Measurements from ENCODE around the gene TMEM185B.

The TMEM185B gene

GRCh38 chr2:120251880-120252224 is 28.7 kb upstream of the TMEM185B start:
- H3K4me3 ChIP-seq (replicated peaks; ENCODE audit: low read depth, low read length): peak overlapping the region; percentile 83
- TF ChIP-seq CTCF (IDR thresholded peaks at IDR 0.05; ENCODE audit: low read depth, low read length, missing control alignments): no peak
- no peak for DNase-seq (ENCODE audit: extremely low read depth, low read depth)

GRCh38 chr2:120251078-120251477 is 27.9 kb upstream of the TMEM185B start:
- H3K4me3 ChIP-seq (replicated peaks; ENCODE audit: low read depth, low read length): no peak overlapping the region
- TF ChIP-seq CTCF (IDR thresholded peaks at IDR 0.05; ENCODE audit: low read depth, low read length, missing control alignments): no peak
- no peak for DNase-seq (ENCODE audit: extremely low read depth, low read depth)

DNA sequence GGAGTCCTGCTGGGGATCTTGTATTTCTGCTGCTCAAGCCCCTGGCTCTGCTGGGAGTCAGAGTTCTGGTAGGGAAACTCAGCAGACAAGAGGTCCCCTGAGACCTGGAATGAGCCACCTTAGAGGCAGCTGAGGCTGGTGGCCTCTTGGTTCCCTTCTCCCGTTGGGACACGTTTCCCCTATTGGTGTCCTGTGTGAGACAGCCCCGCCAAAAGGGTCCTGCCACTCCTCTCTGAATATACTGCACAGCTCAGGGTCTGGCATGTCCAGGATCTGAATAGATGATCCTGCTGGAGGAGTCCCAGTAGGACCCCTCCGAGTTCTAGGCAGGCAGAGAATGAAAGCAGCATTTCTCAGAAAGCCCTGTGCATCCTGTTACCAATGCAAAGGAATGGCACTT is 27.4 kb upstream of the TMEM185B start:
- H3K4me3 ChIP-seq (replicated peaks; ENCODE audit: low read depth, low read length): no peak overlapping the region
- TF ChIP-seq CTCF (IDR thresholded peaks at IDR 0.05; ENCODE audit: low read depth, low read length, missing control alignments): no peak
- no peak for DNase-seq (ENCODE audit: extremely low read depth, low read depth)

DNA sequence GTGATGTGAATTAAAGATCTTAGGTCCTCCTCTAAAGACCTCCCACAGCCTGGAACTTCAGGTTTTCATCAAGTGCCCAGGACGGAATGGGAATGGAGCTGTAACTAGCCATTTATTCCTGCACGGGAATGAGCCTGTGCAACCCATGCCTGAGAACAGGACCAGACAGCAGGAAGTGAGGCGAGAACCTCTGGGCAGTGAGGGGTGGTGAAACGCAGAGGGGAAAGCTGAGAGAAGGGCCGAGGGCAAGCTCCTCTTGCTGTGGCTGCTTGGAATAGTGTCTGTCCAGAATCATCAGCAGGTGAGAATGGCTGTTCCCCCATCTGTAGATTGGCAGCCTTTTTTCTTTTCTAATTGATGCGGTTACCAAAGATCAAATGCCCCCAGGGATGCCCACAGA is 24.7 kb upstream of the TMEM185B start:
- no peak for TF ChIP-seq CTCF (IDR thresholded peaks at IDR 0.05; ENCODE audit: low read depth, low read length, missing control alignments)
- DNase-seq (ENCODE audit: extremely low read depth, low read depth): no peak
- H3K4me3 ChIP-seq (replicated peaks; ENCODE audit: low read depth, low read length): no peak overlapping the region

- TF ChIP-seq CTCF (IDR thresholded peaks at IDR 0.05; ENCODE audit: low read depth, low read length, missing control alignments): no peak
- H3K4me3 ChIP-seq (replicated peaks; ENCODE audit: low read depth, low read length): no peak overlapping the region
- DNase-seq (ENCODE audit: extremely low read depth, low read depth): no peak
These were observed 23.5 kb upstream of the TMEM185B start for GRCh38 chr2:120246546-120247300.

DNA sequence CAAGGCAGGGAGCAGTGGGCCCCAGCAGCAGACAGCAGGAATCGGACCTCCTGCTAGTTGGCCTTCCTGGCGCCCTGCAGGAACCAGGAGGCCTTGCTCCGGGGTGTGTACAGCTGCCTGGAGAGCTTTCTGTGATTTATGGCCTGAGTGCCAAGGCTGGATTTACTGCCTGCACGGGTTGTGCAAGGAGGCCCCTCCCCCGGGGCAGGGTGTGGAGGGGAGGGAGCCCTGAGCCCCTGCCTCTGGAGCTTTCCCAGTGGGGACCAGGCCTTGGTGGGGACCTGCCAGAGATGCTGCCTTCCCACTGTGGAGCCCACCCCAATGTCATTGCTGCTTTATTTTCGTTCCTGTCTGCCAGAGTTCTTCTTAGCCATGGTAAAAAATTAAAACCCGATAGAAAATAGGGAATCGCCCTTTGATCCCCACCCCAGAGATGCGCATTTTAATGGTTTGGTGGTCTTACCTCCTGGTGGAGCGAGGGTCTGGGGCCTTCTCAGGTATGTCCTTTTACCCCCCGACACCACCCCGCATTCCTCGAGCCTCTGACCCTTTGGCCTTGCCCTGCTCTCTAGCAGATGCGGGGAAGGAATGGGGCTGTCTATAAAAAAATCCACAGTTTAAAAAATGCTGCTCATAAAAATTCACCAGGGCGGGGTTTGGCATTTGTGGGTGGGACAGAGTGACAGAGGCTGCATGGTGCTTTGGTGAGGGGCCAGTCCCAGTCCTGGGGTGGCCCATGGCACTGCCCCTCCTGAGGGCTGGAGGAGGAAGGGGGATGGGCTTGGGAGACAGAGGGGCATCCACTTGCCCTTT is 22.5 kb upstream of the TMEM185B start:
- no peak for DNase-seq (ENCODE audit: extremely low read depth, low read depth)
- H3K4me3 ChIP-seq (replicated peaks; ENCODE audit: low read depth, low read length): no peak overlapping the region

More for the DNA sequence above, 22.5 kb upstream of the TMEM185B start:
- TF ChIP-seq CTCF (IDR thresholded peaks at IDR 0.05; ENCODE audit: low read depth, low read length, missing control alignments): no peak

Data from HFF-Myc (cell line).